ENCODE results near the gene TSHZ1.
"Not testable (repeated sequence)": the region's sequence is repeated elsewhere in the genome, so short reads cannot be mapped to it uniquely, and the experiment has no call there.

TSHZ1 gene

DNA sequence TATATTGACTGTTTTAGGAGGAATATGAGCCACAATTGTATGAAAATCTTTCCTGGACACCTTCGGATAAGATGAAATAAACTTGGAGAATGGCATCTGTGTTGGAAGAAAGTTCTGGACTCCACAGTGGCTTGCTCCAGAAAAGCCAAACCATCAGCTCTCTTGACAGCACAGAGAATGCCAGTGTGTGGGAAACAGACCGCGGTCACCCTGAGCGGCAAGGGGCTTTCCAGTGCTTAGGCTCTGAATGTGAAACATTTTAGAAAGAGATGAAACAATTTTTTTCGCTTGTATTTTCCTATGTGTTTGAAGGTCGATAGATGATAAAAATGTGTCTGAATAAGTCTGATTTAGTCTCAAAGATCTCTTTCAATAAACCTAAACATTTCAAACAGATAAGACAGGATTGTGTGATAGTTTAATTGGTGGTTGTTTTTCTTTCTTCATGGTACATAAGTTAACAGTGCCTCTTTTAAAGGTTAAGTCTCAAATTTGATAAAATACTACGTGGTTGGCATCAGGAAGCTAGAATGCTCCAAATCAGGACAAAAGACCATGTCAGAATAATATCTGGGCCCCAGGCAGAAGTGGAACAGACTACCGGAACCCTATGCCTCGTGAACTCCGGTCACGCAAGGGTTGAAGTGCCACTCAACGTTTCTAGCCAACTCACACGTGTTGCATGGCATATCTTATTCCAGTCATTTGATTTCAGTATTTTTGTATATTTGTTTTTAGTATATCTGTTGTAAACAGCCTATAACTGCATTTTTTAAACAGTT lies 30.6 kb upstream of the TSHZ1 start:
- no peak for DNase-seq (ENCODE audit: low read depth)

DNA sequence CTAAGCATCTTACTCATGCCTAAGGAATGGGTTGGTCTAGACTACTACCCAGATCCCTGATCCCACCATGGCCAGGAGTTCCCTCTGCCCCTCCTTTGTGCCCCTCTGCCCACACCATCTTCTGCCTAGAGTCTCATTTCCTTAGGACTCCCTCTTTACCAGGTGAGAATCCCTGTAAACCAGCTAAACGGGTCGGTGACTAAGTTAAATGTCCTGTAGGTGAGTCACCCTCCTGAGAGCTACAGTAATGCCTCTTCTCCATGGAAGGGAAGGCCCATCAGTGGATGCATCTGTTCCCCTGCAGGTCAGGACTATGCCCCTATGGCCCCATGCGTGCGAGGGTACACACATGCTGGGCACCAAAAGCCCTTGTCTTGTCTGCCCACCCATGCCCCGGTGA lies 27.1 kb upstream of the TSHZ1 start:
- DNase-seq (ENCODE audit: low read depth) = no peak

DNA sequence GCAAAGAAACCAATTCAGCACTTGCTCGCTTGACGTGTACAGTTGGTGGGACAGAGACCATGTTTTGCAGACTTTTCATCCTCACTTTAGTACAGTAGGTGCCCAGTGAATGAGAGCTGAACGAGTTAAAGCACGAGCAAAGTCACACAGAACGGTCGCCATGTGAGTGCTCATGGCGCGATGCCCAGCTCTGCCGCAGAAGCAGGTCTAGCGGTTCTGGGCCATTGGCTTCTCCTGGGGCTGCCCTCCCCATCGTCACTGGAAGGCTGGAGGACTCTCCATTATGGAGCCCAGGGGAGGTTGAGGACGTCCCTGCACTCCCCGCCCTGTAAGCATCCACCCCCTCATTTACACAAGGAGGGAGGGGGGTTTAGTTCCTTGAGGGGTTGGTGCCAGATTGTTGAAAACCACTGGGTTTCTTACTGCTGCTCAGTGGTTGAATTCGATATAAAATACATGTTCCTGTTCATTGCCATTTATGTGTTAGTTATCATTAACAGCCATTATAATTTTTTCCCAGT lies 26.6 kb upstream of the TSHZ1 start:
- DNase-seq (ENCODE audit: low read depth) = no peak

DNA sequence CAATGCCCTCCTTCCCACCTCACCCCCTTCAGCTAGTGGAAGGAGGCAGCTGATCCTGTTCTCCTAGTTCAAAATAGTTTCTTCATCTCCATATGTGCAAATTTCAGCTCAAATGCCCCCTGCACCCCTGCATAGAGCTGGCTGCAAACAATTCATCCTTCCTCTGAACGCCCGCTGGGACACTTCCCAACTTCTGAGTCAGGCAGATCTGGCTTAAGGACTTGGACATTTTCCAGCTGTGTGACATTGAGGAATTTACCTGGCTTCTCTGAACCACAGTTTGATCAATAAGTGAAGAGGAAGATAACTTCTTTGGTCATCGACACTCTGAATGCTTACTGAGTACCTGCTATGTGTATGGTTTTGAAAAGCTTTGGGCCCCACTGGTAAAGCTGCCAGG lies 25.1 kb upstream of the TSHZ1 start:
- no peak for DNase-seq (ENCODE audit: low read depth)

DNA sequence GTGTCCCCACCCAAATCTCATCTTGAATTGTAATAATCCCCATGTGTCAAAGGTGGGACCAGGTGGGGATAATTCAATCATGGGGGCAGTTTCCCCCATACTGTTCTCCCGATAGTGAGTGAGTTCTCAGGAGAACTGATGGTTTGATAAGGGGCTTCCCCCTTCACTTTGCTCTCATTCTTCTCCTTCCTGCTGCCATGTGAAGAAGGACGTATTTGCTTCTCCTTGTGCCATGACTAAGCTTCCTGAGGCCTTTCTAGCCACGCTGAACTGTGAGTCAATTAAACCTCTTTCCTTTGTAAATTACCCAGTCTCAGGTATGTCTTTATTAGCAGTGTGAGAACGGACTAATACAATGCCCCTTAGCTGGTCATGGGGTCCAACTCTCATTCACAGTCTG lies 22.9 kb upstream of the TSHZ1 start:
- DNase-seq (ENCODE audit: low read depth) = not testable (repeated sequence)

DNA sequence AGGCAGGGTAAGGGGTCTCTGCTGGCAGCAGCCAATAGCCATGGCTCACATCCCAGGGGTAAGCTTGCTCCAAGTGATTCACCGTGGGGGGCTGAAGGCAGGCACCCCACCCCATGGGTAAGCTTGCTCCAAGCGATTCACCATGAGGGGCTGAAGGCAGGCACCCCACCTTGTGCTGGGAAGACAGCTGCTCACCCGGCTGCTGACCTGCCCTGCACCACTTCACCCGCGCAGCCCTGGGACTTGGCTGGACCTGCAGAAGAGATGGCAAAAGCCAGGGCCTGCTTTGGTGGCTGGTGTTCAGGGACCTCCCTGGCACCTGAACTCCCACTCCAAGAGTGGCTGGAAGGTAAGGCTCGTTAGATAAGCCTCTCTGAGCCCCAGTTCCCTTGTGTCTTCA lies 20.9 kb upstream of the TSHZ1 start:
- no peak for DNase-seq (ENCODE audit: low read depth)

DNA sequence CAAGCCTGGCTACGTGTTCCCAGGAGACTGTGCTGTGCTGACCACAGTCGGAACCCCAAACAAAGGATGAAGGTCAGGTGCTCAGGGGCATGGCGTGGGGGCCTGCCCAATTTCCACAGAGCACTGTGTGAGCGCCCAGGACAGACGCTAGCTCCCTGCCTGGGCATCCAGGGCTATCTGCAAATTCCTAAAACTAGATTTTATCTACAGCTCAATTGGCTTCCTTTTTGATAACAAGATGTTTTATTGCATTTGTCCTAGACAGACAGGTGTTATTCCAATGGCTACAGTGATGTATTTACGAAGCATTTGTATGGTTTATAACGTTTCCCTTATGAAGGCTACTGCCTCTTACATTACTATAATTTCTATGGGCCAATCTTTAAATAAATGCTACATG lies 17.7 kb upstream of the TSHZ1 start:
- DNase-seq (ENCODE audit: low read depth) = no peak

DNA sequence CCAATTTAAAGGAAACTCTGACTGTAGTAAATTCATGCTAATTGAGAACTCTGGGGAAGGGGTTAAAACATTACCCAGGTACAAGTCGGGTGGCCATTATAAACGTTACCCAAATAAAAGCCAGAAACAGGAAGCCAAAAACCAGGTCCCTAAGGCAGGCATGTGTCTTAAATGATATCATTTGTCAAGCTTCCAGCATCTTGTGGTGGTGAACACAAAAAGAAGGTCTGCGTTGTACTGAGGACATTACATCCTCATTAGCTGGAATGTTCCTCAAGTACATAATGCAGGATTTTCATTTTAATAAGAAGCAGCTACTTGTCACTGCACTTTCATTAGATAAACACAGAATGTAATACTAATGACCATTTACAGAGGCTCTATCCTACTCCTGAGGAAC lies 12.6 kb upstream of the TSHZ1 start:
- no peak for DNase-seq (ENCODE audit: low read depth)

DNA sequence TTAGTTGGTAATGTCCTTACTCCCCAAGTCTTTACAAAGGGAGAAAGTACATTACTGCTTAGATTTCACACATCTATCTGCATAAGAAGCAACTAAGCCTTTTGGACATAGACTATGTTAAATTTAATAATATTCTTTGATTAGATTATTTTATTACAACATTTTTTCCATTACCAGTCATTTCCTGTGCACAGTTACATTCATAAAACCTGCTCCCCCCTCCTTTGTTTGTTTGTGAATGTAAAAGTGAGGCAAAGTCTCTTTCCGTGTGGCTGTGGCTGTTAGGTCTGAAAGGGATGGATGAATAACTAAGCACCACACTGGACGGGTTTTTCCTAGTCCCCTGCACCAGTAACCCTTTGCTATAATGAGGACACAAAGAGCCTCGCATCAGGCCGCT lies 11.3 kb upstream of the TSHZ1 start:
- no peak for DNase-seq (ENCODE audit: low read depth)

DNA sequence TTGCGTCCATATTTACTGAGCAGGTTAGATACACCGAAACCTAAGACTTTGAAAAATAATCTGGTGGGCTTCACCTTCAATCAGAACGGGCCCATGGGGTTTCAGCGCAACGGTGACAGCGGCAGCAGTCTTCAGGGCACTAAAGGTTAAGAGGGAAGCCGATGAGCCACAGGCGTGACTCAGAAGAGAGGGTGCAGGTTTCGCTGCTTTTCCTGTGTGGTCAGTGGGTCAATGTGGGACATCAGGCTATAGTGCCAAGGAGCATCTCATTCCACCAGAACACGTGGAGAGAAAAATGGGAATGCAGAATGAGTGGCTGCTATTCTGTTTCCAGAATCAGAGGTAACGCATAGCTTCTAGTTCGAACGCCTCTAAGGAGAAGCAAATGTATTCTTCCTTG lies 10.5 kb upstream of the TSHZ1 start:
- DNase-seq (ENCODE audit: low read depth) = no peak

DNA sequence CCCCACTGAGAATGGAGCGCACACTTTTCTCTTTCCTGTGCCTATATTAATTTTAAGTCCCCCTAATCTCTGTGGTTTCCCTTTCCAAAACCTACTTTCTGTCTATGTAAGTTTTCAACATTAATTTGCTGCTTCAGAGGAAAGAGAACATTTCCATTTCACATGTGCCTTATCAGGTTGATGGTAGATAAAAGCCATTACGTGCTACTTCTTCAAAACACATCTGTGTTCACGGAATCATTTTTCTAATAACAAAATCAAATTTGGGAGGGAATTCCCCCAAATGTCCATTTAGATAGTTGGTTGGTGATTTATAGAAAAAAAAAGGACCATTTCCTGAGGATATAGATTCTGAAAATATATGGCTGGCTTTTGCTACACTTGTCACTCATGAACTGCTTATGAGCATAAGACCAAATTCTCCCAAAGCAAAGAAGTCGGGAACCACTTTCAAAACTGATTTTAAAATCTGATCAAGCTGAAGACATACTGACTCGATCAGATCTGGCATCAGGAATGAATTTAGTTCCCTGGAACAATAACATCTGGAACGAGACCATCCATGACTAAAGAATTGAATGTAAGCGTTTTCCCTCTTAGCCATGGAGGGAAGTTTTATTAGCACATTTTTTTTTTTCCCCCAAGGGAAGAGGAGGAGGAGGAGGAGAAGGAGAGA lies 9.9 kb upstream of the TSHZ1 start:
- no peak for DNase-seq (ENCODE audit: low read depth)

DNA sequence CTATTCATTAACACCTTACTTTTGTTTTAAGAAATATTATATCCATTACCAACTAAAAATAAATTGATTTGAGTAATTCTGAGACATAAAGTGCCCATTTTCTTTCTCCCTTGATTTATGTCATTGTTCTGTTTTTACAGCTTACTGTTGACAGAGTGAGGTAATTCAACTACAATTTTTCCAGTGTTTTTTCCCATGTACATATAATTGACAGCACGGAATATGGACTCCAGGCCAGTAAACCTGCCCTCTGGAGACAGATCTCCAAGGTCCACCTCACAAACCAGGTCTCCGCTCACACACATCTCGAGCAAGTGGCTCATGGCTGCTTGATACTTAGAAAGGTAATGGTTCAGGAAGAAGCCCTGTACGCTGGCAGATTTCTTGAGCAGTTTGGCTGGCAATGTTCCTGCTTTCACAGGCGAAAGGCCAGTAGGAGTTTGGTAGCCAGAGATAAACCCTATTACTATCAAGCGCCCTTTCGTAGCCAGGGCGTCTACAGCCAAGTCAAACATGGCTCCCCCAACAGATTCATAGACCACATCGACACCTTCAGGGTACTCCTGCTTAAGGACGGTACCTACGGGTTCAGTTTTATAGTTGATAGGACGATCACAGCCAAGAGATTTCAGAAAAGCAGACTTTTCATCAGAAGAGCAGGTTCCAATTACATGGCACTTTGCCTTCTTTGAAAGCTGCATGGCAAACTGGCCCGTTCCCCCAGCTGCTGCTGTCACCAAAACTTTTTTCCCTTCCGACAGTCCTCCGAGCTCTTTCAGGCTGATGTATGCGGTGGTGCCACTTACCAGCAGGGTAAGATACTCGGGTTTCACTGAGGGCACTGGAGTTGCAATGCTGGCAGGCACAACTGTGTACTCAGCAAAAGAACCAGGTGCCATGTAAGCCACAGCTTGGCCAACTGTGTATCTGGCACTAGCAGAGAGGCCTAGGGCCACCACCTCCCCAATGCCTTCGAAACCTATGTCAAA lies 9.0 kb upstream of the TSHZ1 start:
- no peak for DNase-seq (ENCODE audit: low read depth)

DNA sequence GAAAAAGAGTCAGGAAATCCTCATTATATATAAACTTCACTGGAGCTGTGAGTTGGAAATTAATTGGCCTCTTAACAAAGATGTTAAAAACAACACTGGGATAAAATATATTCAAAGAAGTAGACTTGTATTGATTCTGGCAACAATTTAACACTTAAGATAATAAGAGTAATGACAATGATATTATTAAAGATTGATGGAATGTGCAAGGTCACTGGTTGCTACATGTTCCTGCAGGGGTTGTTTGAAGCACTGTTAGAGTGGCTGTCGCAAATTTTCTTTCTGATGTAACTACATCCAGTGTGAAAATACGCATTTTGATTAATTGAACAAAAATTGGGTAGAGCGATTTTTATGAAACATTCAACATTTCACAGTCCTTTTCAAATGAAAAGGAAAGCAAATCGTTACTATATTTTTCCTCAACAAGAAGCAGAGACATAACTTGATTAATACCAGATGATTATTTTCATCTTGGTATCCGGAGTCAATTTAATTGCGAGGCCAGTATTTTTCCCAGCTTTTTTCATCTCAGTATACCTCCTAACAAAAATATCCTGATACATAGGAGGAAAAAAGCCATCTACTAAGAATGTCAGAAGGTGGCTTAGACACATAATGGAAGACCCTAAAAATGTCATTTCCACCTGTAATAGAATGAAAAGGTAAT lies 7.8 kb upstream of the TSHZ1 start:
- DNase-seq (ENCODE audit: low read depth) = no peak

DNA sequence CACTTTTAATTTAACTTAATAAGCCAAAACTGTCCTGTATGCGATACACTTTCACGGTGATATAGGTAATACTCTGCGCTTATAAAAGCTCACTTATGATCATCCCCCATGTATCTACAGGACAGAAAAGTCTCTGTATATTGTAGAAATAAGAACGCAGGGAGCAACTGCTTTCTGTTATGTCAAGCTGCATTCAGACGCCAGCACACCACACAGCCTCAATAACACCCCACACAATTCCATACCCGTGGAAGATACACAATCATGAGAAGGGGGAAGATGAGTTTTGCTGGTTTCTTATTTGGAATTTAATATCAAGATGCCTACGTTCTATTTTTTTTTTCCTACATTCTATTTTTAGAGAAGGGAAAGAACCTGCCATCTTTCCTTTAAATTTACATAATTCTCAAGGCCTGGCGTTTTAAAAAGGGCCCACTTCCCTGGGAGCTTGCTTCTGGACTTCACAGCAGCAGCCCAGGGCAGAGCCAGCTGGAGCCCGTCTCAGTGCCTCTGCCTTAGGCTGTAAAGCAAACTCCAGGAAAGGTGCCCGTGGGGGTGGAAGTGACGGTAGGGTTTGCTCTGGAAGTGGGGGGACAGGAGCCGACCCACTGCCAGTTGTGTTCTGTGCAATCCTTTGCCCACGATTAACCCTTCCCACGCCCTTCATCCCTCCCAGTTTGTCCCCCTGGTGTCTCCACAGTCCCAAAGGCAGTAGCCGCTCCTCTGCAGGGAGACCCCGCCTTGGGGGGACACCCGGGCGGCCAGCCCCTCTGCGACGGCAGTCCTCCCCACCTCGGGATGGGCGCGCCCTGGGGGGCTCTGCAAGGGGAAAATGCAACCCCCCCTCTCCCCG lies 7.0 kb upstream of the TSHZ1 start:
- no peak for DNase-seq (ENCODE audit: low read depth)

DNA sequence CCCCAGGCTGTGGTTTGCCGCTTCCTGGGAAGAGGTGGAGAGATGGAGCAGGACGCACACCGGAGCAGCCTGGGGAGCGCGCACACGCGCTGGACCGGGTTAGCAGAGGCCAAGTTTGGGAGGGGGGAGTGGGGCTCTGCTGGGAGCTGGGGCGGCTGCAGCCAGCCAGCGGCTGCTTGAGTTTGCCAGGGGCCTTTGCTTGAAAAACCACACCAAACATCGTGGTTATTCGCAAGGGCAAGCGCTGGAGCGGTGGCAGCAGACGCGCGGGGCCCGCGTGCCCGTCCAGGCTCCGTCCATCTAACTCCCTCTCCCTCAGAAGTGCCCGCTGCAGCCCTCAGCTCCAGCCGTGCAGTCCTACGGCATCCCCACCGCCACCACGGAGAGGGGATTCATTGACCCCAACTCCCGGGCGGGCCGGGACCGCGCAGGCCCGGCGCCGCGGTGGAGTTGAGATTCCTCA lies 6.3 kb upstream of the TSHZ1 start:
- no peak for DNase-seq (ENCODE audit: low read depth)

DNA sequence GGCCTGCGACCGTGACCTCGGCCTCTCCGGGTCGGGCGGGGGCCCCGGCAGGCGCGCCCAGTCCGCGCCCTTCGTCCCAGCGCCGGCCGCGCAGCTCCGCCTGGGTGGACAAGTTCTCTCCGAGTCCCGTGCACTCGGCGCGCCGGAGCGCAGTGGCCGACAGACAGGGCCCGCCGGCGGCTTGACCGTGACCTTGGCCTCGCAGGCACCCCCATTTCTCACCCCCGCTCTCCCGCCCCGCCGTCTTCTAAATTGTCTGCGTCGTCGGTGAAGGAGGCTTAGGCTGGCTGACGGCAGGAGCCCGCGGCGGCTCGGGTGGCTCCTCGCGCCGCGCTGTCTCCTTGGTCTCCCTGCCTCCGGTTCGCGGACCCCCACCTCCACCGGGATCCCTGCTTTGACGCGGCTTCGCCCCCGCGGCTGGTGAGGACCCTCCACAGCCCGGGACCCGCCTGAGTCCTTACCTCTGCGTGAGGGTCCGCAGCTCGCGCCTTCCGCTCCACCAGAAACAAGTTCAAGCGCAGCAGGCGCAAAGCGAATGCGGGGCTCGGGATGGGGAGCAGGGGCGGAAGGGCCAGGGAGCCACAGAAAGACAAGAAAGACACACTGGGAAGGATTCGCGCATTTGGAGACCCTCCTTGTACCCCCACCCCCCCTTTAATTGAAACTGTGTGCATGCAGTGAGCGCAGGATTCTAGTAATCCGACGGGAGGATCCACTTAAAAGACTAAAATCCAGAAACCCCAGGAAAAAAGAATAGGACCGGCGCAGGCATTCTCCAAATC lies 5.7 kb upstream of the TSHZ1 start:
- no peak for DNase-seq (ENCODE audit: low read depth)

DNA sequence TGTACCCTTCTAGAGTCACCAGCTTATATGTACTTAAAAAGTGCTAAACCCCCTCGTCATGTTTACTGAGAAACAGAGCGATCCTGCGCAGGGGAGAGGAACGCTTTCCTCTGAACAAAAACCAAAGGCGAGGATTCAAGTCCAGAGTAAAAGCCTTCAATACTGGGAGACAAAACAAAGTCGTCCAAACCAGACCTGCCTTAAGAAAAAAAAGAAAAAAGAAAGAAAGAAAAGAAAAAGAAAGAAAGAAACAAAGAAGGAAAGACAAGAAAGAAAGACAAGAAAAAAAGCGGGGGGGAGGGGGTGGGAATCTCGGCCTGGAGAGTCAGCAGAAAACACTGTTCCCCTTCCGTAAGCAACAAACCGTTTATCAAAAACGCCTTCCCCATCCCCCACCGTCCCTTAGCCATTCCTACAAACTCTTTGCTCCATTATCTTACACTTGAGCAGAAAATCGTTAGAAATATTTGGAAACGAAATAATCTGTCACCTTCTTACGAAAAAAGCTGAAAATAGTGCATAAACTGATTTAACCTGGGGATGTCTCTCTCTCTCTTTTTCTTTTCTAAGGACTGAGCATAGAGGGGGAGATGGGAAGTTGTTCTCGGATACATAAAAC lies 5.0 kb upstream of the TSHZ1 start:
- no peak for DNase-seq (ENCODE audit: low read depth)

DNA sequence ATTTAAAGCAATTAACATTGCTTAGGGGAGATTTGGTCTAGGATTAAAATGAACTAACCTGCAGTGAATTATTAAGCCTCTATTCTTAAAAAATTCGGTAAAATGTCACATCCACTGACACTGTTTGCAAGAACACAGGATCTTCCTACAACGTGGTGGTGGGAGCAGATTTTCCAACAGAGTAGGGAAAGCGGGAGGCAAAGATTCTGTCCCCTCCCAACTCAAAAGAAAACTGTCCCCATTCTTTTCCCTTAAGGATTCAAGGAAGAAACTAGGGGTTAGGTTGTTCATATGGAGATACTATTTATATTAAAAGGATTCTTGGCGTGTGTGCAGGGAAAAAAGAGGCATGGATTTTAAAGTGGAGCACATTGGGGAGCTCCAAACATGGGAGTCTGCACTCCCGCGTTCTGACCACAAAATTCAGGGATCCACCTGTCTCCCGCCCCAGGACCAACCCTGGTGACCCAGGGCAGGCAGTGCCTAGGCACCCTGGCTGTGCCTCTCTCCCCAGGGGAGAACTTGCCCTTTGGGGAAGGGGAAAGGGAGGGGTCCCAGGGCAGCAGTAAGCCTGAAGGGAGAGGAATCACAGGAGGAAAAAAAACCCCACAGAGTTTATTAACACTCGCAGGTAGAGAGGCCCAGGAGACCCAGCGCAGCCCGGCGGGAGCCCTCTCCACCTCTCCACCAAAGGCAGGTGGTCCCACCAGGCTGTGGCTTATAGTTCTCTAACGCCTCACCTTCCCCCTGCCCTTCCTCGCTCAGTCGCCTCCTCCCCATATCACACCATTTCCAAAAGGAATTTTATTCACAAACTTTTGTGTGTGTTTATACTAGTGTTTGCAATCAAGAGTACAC lies 3.9 kb upstream of the TSHZ1 start:
- DNase-seq (ENCODE audit: low read depth) = no peak

All from stimulated activated CD8-positive, alpha-beta memory T cell treated with anti-CD3 and anti-CD28 coated beads, Interleukin-15, amount 100 ng/mL, for 24 hours (primary cell).